ENCODE data around the gene MZT2B. TPM values are rescaled to one million over a fixed set of nuclear protein-coding genes. Genes with fewer than 3 reads are reported as not detected.
"Not testable (repeated sequence)": the region's sequence is repeated elsewhere in the genome, so short reads cannot be mapped to it uniquely, and the experiment has no call there.

Gene MZT2B
- total RNA-seq, 1 donor from 2014 or later: 128 TPM

- no peak overlapping the region for H3K27ac ChIP-seq
- H3K4me1 ChIP-seq: no peaks in the 10 kb centered on the region
- no peaks in the 10 kb centered on the region for H3K27me3 ChIP-seq
- ATAC-seq (no peak), DNase-seq (peak; percentile 46)
- peaks cover 5% of the 10 kb centered on the region for H3K36me3 ChIP-seq
- H3K4me3 ChIP-seq: no peak overlapping the region
- intact Hi-C loops (cut with DNase I): no loop called here
- no peak for TF ChIP-seq CTCF (IDR thresholded peaks at IDR 0.05)
- no peaks in the 10 kb centered on the region for H3K9me3 ChIP-seq
Measured at GRCh38 chr2:130152816-130153595, 29.1 kb upstream of the MZT2B start.

- H3K4me3 ChIP-seq; H3K27ac ChIP-seq; intact Hi-C loops (cut with DNase I): not testable (repeated sequence)
Measured at GRCh38 chr2:130153721-130154422, 28.2 kb upstream of the MZT2B start.

GRCh38 chr2:130154423-130154770, 27.7 kb upstream of the MZT2B start:
- H3K27ac ChIP-seq; H3K36me3 ChIP-seq; H3K4me1 ChIP-seq; ATAC-seq; H3K27me3 ChIP-seq; H3K4me3 ChIP-seq; H3K9me3 ChIP-seq; DNase-seq; intact Hi-C loops (cut with DNase I): not testable (repeated sequence)

More at GRCh38 chr2:130153721-130154422, 28.2 kb upstream of the MZT2B start:
- not testable (repeated sequence) for H3K36me3 ChIP-seq, H3K4me1 ChIP-seq, ATAC-seq, H3K27me3 ChIP-seq, H3K9me3 ChIP-seq
- DNase-seq: peak; percentile 46

- no peak for ATAC-seq
- Histone ChIP-seq H3K4me1 (no peaks in the 10 kb centered on the region), H3K9me3 (no peaks in the 10 kb centered on the region), H3K36me3 (peaks cover 5% of the 10 kb centered on the region), H3K4me3 (no peak overlapping the region), H3K27me3 (no peaks in the 10 kb centered on the region), H3K27ac (no peak overlapping the region)
- DNase-seq: peak; percentile 59
- no peak for TF ChIP-seq CTCF (IDR thresholded peaks at IDR 0.05)
- intact Hi-C loops (cut with DNase I): no loop called here
Measured at GRCh38 chr2:130154773-130155765, 27.0 kb upstream of the MZT2B start.

GRCh38 chr2:130155956-130156623, 26.0 kb upstream of the MZT2B start:
- H3K4me1 ChIP-seq; H3K9me3 ChIP-seq; H3K27ac ChIP-seq; H3K27me3 ChIP-seq; H3K36me3 ChIP-seq; H3K4me3 ChIP-seq; intact Hi-C loops (cut with DNase I): not testable (repeated sequence)
- peak; percentile 52 for TF ChIP-seq CTCF (IDR thresholded peaks at IDR 0.05)
- DNase-seq (peak; percentile 89), ATAC-seq (peak; percentile 84)

- DNase-seq: peak; percentile 53
- peaks cover 5% of the 10 kb centered on the region for H3K36me3 ChIP-seq
- ATAC-seq: no peak
- no peaks in the 10 kb centered on the region for H3K4me1 ChIP-seq
- no peak overlapping the region for H3K27ac ChIP-seq
- no peak overlapping the region for H3K4me3 ChIP-seq
- intact Hi-C loops (cut with DNase I): no loop called here
- H3K9me3 ChIP-seq: no peaks in the 10 kb centered on the region
- no peaks in the 10 kb centered on the region for H3K27me3 ChIP-seq
- TF ChIP-seq CTCF (IDR thresholded peaks at IDR 0.05): no peak
Measured at GRCh38 chr2:130156624-130157004, 25.4 kb upstream of the MZT2B start.

- DNase-seq; intact Hi-C loops (cut with DNase I); H3K4me3 ChIP-seq; H3K36me3 ChIP-seq; ATAC-seq; H3K27ac ChIP-seq; H3K9me3 ChIP-seq; H3K27me3 ChIP-seq; H3K4me1 ChIP-seq: not testable (repeated sequence)
Measured at GRCh38 chr2:130157354-130157753, 24.7 kb upstream of the MZT2B start.

GRCh38 chr2:130157825-130158514, 24.1 kb upstream of the MZT2B start:
- H3K36me3 ChIP-seq; H3K4me3 ChIP-seq; ATAC-seq; DNase-seq; H3K27ac ChIP-seq; H3K9me3 ChIP-seq; intact Hi-C loops (cut with DNase I); H3K27me3 ChIP-seq; H3K4me1 ChIP-seq: not testable (repeated sequence)

Data from upper lobe of right lung (tissue), 1 donor.